Measurements from ENCODE around the gene CFAP46. TPM values are rescaled to one million over a fixed set of nuclear protein-coding genes. Genes with fewer than 3 reads are reported as not detected.

CFAP46 gene
- total and polyA plus RNA-seq, 10 of the 15 experiments (the other 5 are each of a cell fraction or from before 2014, with no cell fraction given): 0.01 to 0.18 (median 0.03) TPM; not detected in 7

- TF ChIP-seq BCLAF1 (IDR thresholded peaks at IDR 0.05): no peak
- no peak for TF ChIP-seq ZSCAN29 (IDR thresholded peaks at IDR 0.05)
- TF ChIP-seq KLF5 (IDR thresholded peaks at IDR 0.05; ENCODE audit: partially characterized antibody): no peak
- no peak for TF ChIP-seq KAT2A (conservative IDR thresholded peaks at IDR 0.05; ENCODE audit: control insufficient read depth, low read depth, low read length)
- TF ChIP-seq USF1 (IDR thresholded peaks at IDR 0.05; ENCODE audit: borderline replicate concordance, extremely low read length, insufficient read depth, low read depth, low read length): no peak
- TF ChIP-seq YBX1 (IDR thresholded peaks at IDR 0.05): no peak
- TF ChIP-seq JUND (IDR thresholded peaks at IDR 0.05; ENCODE audit: low read depth, low read length): no peak
- no peak for TF ChIP-seq NBN (IDR thresholded peaks at IDR 0.05)
These were observed 138.1 kb downstream of the CFAP46 start (continued) for GRCh38 chr10:132804287-132804686.

GRCh38 chr10:132803416-132804210 lies 138.8 kb downstream of the CFAP46 start:
- ChIA-PET SMC1A (ENCODE audit: uncharacterized antibody, unreplicated experiment) (no interaction called here), POLR2A (no interaction called here), RAD21 (ENCODE audit: unreplicated experiment) (no interaction called here), CTCF (no interaction called here)
- Histone ChIP-seq H3K27ac (ENCODE audit: control insufficient read depth, insufficient read depth) (no peak overlapping the region), H3K9ac (ENCODE audit: control insufficient read depth, insufficient read depth, low read length) (no peak overlapping the region), H3K4me1 (ENCODE audit: control insufficient read depth, insufficient read depth, low read length) (no peaks in the 10 kb centered on the region), H3K9me3 (replicated peaks; ENCODE audit: control insufficient read depth, insufficient read depth, low read length) (peaks cover 2% of the 10 kb centered on the region; the same call in 1 of the 3 replicates), H3K27me3 (replicated peaks in 1 of 2; ENCODE audit: control insufficient read depth in 2 of 2, insufficient read depth in 2 of 2, low read length in 1 of 2) (no peaks in the 10 kb centered on the region), H4K20me1 (ENCODE audit: control insufficient read depth, insufficient read depth) (no peaks in the 10 kb centered on the region), H3K36me3 (ENCODE audit: control insufficient read depth in 2 of 2, insufficient read depth in 2 of 2, low read length in 1 of 2) (no peaks in the 10 kb centered on the region), H3K79me2 (ENCODE audit: control insufficient read depth, insufficient read depth, low read length) (no peaks in the 10 kb centered on the region), H3K4me3 (no peak overlapping the region), H2AFZ (ENCODE audit: control insufficient read depth, low read depth, low read length) (no peak overlapping the region), H3K4me2 (ENCODE audit: control insufficient read depth, insufficient read depth) (no peak overlapping the region)
- intact Hi-C loops (cut with micrococcal nuclease; ENCODE audit: unreplicated experiment): no loop called here
- in situ Hi-C loops (cut with MboI): no loop called here
- BruUV-seq (replicated peaks): no TSS peak
- DNase-seq (ENCODE audit: low read depth, low spot score) (no peak), FAIRE-seq (no peak), ATAC-seq (no peak)
- TF ChIP-seq CBFB (IDR thresholded peaks at IDR 0.05; ENCODE audit: low read depth) (no peak), SRF (IDR thresholded peaks at IDR 0.05; ENCODE audit: low read depth in 2 of 2, low read length in 2 of 2) (no peak), ZNF207 (IDR thresholded peaks at IDR 0.05; ENCODE audit: borderline replicate concordance) (no peak), KDM1A (IDR thresholded peaks at IDR 0.05; ENCODE audit: borderline replicate concordance) (no peak), ZSCAN29 (IDR thresholded peaks at IDR 0.05) (no peak), RFX5 (IDR thresholded peaks at IDR 0.05; ENCODE audit: low read depth, low read length) (no peak)
- 61% methylated on average over 23 of the region's 34 CpGs for WGBS (ENCODE audit: insufficient coverage, insufficient replicate concordance, low lambda C conversion rate, missing lambda C conversion rate)
